Sigmoid colon (tissue), 7 donors: ENCODE data around the gene NFE2L1. TPM values are rescaled to one million over a fixed set of nuclear protein-coding genes. Genes with fewer than 3 reads are reported as not detected.
A peak's percentile ranks its signal among the peaks of the same experiment; 100 is the strongest.
"Not testable (repeated sequence)": the region's sequence is repeated elsewhere in the genome, so short reads cannot be mapped to it uniquely, and the experiment has no call there.

Experiments
- DNase-seq: peaks from one replicate; pipeline ENCODE4 v3.0.0-alpha.2; 2019
- H3K27ac ChIP-seq, 4 donors: fragments of 200-600 bp; sonication (generic); one replicate each; pipeline ENCODE4 v1.5.1; 2016 to 2019; ENCODE audit warnings: mild to moderate bottlenecking in 1 of 4
- H3K27me3 ChIP-seq, 3 donors: fragments of 200-600 bp; sonication (generic); one replicate each; pipeline ENCODE4 v1.5.1; 2019; ENCODE audit warnings: mild to moderate bottlenecking in 1 of 3
- H3K36me3 ChIP-seq, 4 donors: fragments of 200-600 bp; sonication (generic); one replicate each; pipeline ENCODE4 v1.5.1; 2016 to 2019
- H3K4me1 ChIP-seq, 4 donors: fragments of 200-600 bp; sonication (generic); one replicate each; pipeline ENCODE4 v1.5.1; 2017 to 2019
- H3K4me3 ChIP-seq, 4 donors: fragments of 200-600 bp; sonication (generic); one replicate each; pipeline ENCODE4 v1.5.1; 2017 to 2019; ENCODE audit warnings: mild to moderate bottlenecking in 2 of 4, moderate library complexity in 1 of 4
- H3K9me3 ChIP-seq, 4 donors: fragments of 200-600 bp in 3 of 4; sonication (generic) in 3 of 4; one replicate each; pipeline versions ENCODE4 v1.5.1 to v1.6.1; 2013 to 2019
- CTCF ChIP-seq, 4 experiments: fragments of 450-650 bp in 3 of 4; fragments of 200-600 bp in 1 of 4; IDR thresholded peaks; one replicate each; pipeline ENCODE4 v1.5.1; 2016 to 2019; ENCODE audit warnings: antibody characterized with exemption in 4 of 4, mild to moderate bottlenecking in 3 of 4, moderate library complexity in 2 of 4
- EP300 ChIP-seq, 4 donors: sonication (generic); formaldehyde crosslinking; IDR thresholded peaks; one replicate each; pipeline ENCODE4 v1.6.1; 2017; ENCODE audit warnings: antibody characterized with exemption in 4 of 4
- POLR2A ChIP-seq, 2 donors: fragments of 450-650 bp; IDR thresholded peaks; one replicate each; pipeline ENCODE4 v1.6.1; 2016; ENCODE audit warnings: antibody characterized with exemption in 2 of 2, mild to moderate bottlenecking in 2 of 2, moderate library complexity in 2 of 2
- POLR2AphosphoS5 ChIP-seq, 4 donors: sonication (generic); formaldehyde crosslinking; IDR thresholded peaks; one replicate each; pipeline ENCODE4 v1.6.1; 2017; ENCODE audit warnings: antibody characterized with exemption in 4 of 4
- WGBS, 2 donors: extraction: QIAGEN DNeasy Blood & Tissue Kit; methylation state at CpG; one replicate each; pipeline ENCODE4 v1.1.7; 2013; 5-methylcytosine and 5-hydroxymethylcytosine counted together
- intact Hi-C: fragments of 100-400 bp; cut with DNase I; formaldehyde crosslinking; loops from one replicate; pipeline ENCODE4 v1.15.1; 2023
- polyA plus RNA-seq, 3 donors: library from polyadenylated mRNA; stranded (reverse); fragments of 200-250 nt; gene quantifications; one replicate each; pipeline ENCODE4 v1.2.3, GENCODE V29; 2013
- total RNA-seq, 4 donors: library from RNA; depleted of rRNA; stranded (reverse); fragments of >200 nt; gene quantifications; one replicate each; pipeline ENCODE4 v1.1.0, GENCODE V29; 2016
- donor health status: healthy with polysubstance abuse.
- donor health status: Bipolar disorder and iron deficiency.
- donor health status: healthy.

Gene NFE2L1
- total and polyA plus RNA-seq, 7 donors = 44.4 to 174 (median 134) TPM

GRCh38 chr17:48068491-48068961 lies 20.4 kb downstream of the NFE2L1 start:
- H3K4me1 ChIP-seq = no peaks in the 10 kb centered on the region
- WGBS, 2 donors = 68 to 82% methylated on average over 3 of the region's 3 CpGs
- no peaks in the 10 kb centered on the region for H3K27me3 ChIP-seq
- peak; percentile 19 for DNase-seq
- peaks cover 0 to 74% (median 24%) of the 10 kb centered on the region in 4 donors for H3K36me3 ChIP-seq
- H3K4me3 ChIP-seq = no peak overlapping the region
- no peak overlapping the region for H3K27ac ChIP-seq
- TF ChIP-seq EP300 (IDR thresholded peaks at IDR 0.05) (no peak), POLR2AphosphoS5 (IDR thresholded peaks at IDR 0.05) (no peak), CTCF (IDR thresholded peaks at IDR 0.05) (peak in 2 of 4 experiments; percentile 18 to 20), POLR2A (IDR thresholded peaks at IDR 0.05) (no peak)
- intact Hi-C loops = no loop called here
- H3K9me3 ChIP-seq = no peaks in the 10 kb centered on the region

- Histone ChIP-seq H3K4me3 (no peak overlapping the region), H3K27ac (no peak overlapping the region), H3K27me3 (no peaks in the 10 kb centered on the region), H3K9me3 (no peaks in the 10 kb centered on the region), H3K36me3 (peaks cover 0 to 76% (median 21%) of the 10 kb centered on the region in 4 donors), H3K4me1 (peaks cover 0 to 9% (median 3%) of the 10 kb centered on the region in 4 donors)
- 43 to 56% methylated on average over 2 of the region's 2 CpGs for WGBS, 2 donors
- DNase-seq = no peak
- TF ChIP-seq EP300 (IDR thresholded peaks at IDR 0.05) (no peak), CTCF (IDR thresholded peaks at IDR 0.05) (no peak), POLR2A (IDR thresholded peaks at IDR 0.05) (no peak), POLR2AphosphoS5 (IDR thresholded peaks at IDR 0.05) (no peak)
- intact Hi-C loops = loop anchor here (10.0 kb wide), 1 partner anchor 95 kb away; the partner anchor contains the start of gene CDK5RAP3
Measured at GRCh38 chr17:48070195-48070594, 22.0 kb downstream of the NFE2L1 start.

GRCh38 chr17:48071654-48072053 lies 23.5 kb downstream of the NFE2L1 start:
- H3K9me3 ChIP-seq = no peaks in the 10 kb centered on the region
- whole genome bisulfite sequencing, 2 donors = 76 to 83% methylated on average over 2 of the region's 2 CpGs
- DNase-seq = peak; percentile 10
- no peak for TF ChIP-seq CTCF (IDR thresholded peaks at IDR 0.05)
- TF ChIP-seq POLR2AphosphoS5 (IDR thresholded peaks at IDR 0.05) = no peak
- TF ChIP-seq EP300 (IDR thresholded peaks at IDR 0.05) = no peak
- no peak for TF ChIP-seq POLR2A (IDR thresholded peaks at IDR 0.05)
- no peak overlapping the region for H3K27ac ChIP-seq
- no peak overlapping the region for H3K4me3 ChIP-seq
- H3K36me3 ChIP-seq = peaks cover 0 to 85% (median 30%) of the 10 kb centered on the region in 4 donors
- intact Hi-C loops = loop anchor here (10.0 kb wide), 1 partner anchor 97 kb away; the partner anchor contains the start of gene CDK5RAP3
- H3K27me3 ChIP-seq = no peaks in the 10 kb centered on the region
- H3K4me1 ChIP-seq = peaks cover 0 to 9% (median 3%) of the 10 kb centered on the region in 4 donors

- H3K4me1 ChIP-seq, H3K27ac ChIP-seq, H3K9me3 ChIP-seq, H3K4me3 ChIP-seq, H3K27me3 ChIP-seq: not testable (repeated sequence)
- intact Hi-C loops = loop anchor here (10.0 kb wide), 1 partner anchor 98 kb away; the partner anchor contains the start of gene CDK5RAP3
- peak; percentile 8 for DNase-seq
- WGBS, 2 donors = 95 to 97% methylated on average over 9 of the region's 9 CpGs
- H3K36me3 ChIP-seq = peaks cover 0 to 84% (median 29%) of the 10 kb centered on the region in 4 donors
Measured at GRCh38 chr17:48072811-48073210, 24.7 kb downstream of the NFE2L1 start.

- not testable (repeated sequence) for H3K27me3 ChIP-seq, H3K4me1 ChIP-seq, H3K9me3 ChIP-seq, H3K4me3 ChIP-seq
- Histone ChIP-seq H3K36me3 (peaks cover 0 to 80% (median 25%) of the 10 kb centered on the region in 4 donors), H3K27ac (peak overlapping the region in 3 of 4 donors; percentile 19 to 45 (median 39))
- 96% methylated on average over 5 of the region's 5 CpGs for WGBS, 2 donors
- peak; percentile 24 for DNase-seq
- intact Hi-C loops = loop anchor here (1.0 to 10.0 kb wide), 4 partner anchors 36 to 99 kb away; partner anchors contain the start of genes CDK5RAP3 and COPZ2
Measured at GRCh38 chr17:48073566-48074094, 25.5 kb downstream of the NFE2L1 start.
